ENCODE measurements around the gene AK4.

The AK4 gene

DNA sequence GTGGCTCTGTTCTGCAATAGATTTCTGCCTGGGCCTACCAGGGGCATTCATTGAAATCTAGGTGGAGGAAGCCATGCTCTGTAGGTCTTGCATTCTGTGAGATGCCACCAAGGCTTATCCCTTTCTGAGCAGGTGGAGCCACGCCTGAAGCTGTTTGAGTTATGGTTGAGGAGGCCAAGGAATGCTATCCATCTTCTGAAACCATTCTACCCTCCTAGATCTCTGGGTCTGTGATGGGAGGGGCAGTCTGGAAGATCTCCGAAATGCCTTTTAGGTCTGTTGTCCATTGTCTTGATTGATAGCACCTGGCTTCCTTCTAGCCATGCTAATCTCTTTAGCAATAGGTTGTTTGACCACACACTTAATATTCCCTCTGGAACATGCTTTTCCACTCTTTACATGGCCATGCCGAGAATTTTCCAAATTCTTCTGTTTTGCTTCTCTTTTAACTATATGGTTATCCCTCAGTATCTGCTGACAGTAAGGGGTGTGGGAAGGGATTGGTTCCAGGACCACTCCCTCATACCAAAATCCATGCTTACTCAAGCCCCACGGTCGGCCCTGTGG is 45.2 kb downstream of the AK4 start:
- in situ Hi-C loops (cut with MboI; ENCODE audit: low pct_unique_long_range_greater_than_20kb, low sequenced_read_pairs, unreplicated experiment) = no loop called here
- TF ChIP-seq, protein P1, sequence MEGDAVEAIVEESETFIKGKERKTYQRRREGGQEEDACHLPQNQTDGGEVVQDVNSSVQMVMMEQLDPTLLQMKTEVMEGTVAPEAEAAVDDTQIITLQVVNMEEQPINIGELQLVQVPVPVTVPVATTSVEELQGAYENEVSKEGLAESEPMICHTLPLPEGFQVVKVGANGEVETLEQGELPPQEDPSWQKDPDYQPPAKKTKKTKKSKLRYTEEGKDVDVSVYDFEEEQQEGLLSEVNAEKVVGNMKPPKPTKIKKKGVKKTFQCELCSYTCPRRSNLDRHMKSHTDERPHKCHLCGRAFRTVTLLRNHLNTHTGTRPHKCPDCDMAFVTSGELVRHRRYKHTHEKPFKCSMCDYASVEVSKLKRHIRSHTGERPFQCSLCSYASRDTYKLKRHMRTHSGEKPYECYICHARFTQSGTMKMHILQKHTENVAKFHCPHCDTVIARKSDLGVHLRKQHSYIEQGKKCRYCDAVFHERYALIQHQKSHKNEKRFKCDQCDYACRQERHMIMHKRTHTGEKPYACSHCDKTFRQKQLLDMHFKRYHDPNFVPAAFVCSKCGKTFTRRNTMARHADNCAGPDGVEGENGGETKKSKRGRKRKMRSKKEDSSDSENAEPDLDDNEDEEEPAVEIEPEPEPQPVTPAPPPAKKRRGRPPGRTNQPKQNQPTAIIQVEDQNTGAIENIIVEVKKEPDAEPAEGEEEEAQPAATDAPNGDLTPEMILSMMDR (IDR thresholded peaks at IDR 0.05; ENCODE audit: extremely low read depth, insufficient read depth, missing control alignments) = no peak
- DNase-seq (ENCODE audit: low spot score) = no peak

DNA sequence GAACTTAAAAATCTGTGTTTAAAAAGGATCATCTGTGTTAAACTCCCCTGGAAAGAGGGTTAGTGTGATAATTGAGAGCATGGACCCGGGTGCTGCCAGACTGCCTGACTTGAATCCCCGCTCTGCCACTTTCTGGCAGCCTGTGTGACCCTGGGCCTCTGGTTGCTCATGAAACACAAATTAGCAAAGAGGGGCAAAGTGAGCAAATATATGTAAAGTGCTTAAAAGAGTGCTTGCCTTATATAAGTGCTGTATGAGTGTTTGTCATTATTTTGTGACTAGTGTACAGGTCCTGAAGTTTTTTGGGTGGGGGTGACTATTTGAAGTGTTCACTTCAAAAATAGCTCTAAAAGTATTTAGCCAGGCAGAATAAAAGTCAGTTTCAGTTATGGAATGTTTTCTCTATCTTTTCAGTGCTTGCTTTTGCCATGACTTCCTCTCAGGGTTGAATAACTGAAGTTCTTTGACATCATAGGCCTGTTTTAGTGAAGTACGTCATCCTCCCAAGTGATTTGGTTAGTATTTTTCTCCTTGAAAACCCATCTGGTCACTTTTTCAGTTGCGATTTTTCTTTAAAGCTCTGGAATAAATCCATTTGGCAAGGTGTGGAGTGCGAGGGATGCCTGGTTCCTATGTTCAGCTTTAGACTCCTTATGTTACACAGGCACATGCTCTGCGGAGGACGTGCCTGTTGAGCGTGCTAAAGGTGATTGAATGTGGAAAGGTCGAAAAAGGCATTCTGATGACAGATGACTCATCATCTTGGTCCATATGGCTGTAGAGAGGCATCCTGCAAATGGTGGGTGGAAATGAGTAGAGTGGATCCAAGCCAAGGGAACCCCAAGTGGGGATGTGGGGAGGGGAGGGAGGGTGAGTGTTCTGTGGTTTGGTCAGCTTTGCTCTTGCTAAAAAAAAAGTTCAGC is 47.8 kb downstream of the AK4 start:
- no peak for DNase-seq (ENCODE audit: low spot score)
- in situ Hi-C loops (cut with MboI; ENCODE audit: low pct_unique_long_range_greater_than_20kb, low sequenced_read_pairs, unreplicated experiment) = no loop called here

DNA sequence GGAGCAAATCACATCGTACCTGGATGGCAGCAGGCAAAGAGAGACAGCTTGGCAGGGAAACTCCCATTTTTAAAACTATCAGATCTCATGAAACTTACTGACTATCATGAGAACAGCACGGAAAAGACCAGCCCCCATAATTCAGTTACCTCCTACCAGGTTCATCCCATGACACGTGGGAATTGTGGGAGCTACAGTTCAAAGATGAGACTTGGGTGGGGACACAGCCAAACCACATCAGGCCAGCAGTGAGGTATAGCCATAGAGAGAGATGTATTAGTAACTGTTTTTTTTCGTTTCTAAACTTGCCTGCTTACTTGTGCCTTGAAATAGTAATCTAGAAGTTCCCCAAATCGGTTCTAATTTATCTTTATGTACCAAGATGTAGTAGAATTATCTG is 48.9 kb downstream of the AK4 start:
- DNase-seq (ENCODE audit: low spot score) = no peak
- in situ Hi-C loops (cut with MboI; ENCODE audit: low pct_unique_long_range_greater_than_20kb, low sequenced_read_pairs, unreplicated experiment) = no loop called here
- TF ChIP-seq, protein P1 (IDR thresholded peaks at IDR 0.05; ENCODE audit: extremely low read depth, insufficient read depth, missing control alignments) = no peak

More for the DNA sequence above, 47.8 kb downstream of the AK4 start:
- TF ChIP-seq, protein P1 (IDR thresholded peaks at IDR 0.05; ENCODE audit: extremely low read depth, insufficient read depth, missing control alignments) = no peak

DNA sequence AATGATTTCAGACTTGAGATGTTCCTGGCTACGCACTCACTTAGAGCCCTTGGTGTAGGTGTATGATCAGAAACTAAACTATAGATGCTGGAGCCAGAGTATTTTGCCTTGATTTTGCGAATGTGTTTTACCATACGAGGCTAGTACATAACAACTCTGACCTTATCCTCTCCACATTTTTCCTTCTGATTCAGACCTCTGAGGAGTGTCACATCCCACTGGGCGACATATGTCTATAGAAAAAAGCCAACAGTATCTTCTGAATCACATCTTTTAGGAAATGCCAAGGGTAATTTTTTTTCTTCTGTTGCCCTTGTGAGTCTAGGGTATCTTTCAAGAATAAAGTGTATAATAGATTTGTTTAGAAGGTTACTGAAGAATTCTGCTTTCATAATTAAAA is 49.6 kb downstream of the AK4 start:
- DNase-seq (ENCODE audit: low spot score) = no peak
- TF ChIP-seq, protein P1 (IDR thresholded peaks at IDR 0.05; ENCODE audit: extremely low read depth, insufficient read depth, missing control alignments) = no peak

DNA sequence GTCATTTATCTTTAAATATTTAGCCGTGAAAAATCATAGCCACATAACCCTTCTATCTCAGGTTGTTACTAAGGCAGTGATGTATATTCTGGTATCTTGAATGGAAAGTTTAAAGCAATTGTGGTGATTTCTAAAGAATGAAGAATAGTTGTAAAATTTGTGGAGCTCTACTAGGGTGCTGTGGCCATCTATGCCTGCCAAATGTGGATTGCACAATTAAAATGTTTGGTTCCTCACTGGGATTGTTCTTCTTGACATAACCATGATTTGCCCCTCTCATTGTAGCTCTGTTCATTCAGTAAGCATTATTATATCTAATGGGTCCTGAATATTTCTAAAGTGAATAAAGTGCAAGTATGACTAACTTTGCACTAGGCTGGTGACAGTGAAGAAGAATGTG is 50.1 kb downstream of the AK4 start:
- in situ Hi-C loops (cut with MboI; ENCODE audit: low pct_unique_long_range_greater_than_20kb, low sequenced_read_pairs, unreplicated experiment) = no loop called here
- no peak for DNase-seq (ENCODE audit: low spot score)
- TF ChIP-seq, protein P1 (IDR thresholded peaks at IDR 0.05; ENCODE audit: extremely low read depth, insufficient read depth, missing control alignments) = no peak

More for the DNA sequence above, 49.6 kb downstream of the AK4 start:
- in situ Hi-C loops (cut with MboI; ENCODE audit: low pct_unique_long_range_greater_than_20kb, low sequenced_read_pairs, unreplicated experiment) = no loop called here

DNA sequence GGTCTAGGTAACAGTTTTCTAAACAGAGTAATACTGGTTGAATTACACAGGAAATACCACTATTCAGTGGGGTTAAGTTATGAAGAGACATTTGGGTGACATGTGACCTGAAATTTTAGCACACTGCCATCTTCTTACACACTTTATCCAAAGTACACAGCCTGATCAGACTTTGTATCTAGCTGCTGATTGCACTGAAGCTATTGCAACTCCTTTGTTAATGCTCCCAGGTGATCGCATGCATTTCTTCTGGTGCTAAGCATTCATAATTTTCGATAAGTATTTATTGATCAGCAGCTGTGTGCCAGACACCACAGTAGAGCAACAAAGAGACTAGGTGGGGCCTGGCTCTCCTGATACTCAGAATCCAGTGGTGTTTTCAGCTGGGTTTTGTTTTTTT is 52.4 kb downstream of the AK4 start:
- TF ChIP-seq, protein P1 (IDR thresholded peaks at IDR 0.05; ENCODE audit: extremely low read depth, insufficient read depth, missing control alignments) = no peak
- in situ Hi-C loops (cut with MboI; ENCODE audit: low pct_unique_long_range_greater_than_20kb, low sequenced_read_pairs, unreplicated experiment) = loop anchor here (10.0 to 25.0 kb wide), 3 partner anchors 126 to 1037 kb away; no protein-coding TSS in a partner anchor

More for the DNA sequence above, 52.4 kb downstream of the AK4 start:
- DNase-seq (ENCODE audit: low spot score) = no peak
